Epithelial cell of esophagus (primary cell): ENCODE measurements around the gene NMRK1.

ENCODE experiments used
- DNase-seq: peaks from one replicate; pipeline ENCODE4 v3.0.0; 2010; ENCODE audit warnings: low read depth
- H3K4me3 ChIP-seq: 2 replicates; pipeline ENCODE4 v1.5.1; 2011; ENCODE audit warnings: mild to moderate bottlenecking, low read length, control low read depth
- TF ChIP-seq, protein P1 (sequence below): IDR thresholded peaks from 2 replicates; pipeline ENCODE4 v1.5.1; 2011; ENCODE audit warnings: low read depth, mild to moderate bottlenecking, low read length, control low read depth, inconsistent platforms; ENCODE audit not compliant: insufficient read depth; ENCODE audit errors: missing control alignments

The NMRK1 gene

DNA sequence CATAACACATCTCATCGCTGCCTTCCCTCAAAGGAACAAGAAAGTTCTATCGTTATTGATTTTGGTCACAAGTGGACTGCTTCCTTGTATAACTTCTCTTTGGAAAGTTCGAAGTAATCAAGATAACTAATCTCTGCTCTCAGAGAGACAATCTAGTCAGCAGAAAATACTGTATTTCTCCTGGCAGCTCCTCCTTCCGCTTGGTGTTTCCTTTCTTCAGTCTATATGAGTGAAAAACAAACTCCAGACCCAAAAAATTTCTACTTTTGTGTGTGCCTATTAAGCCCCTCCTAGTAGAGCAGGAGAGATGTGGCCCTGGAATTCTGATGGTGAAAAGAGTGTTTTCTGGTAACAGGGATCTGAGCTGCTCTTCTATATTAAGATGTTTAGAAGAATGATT is 24.8 kb upstream of the NMRK1 start:
- DNase-seq, result no peak
- TF ChIP-seq, protein P1, sequence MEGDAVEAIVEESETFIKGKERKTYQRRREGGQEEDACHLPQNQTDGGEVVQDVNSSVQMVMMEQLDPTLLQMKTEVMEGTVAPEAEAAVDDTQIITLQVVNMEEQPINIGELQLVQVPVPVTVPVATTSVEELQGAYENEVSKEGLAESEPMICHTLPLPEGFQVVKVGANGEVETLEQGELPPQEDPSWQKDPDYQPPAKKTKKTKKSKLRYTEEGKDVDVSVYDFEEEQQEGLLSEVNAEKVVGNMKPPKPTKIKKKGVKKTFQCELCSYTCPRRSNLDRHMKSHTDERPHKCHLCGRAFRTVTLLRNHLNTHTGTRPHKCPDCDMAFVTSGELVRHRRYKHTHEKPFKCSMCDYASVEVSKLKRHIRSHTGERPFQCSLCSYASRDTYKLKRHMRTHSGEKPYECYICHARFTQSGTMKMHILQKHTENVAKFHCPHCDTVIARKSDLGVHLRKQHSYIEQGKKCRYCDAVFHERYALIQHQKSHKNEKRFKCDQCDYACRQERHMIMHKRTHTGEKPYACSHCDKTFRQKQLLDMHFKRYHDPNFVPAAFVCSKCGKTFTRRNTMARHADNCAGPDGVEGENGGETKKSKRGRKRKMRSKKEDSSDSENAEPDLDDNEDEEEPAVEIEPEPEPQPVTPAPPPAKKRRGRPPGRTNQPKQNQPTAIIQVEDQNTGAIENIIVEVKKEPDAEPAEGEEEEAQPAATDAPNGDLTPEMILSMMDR, result no peak
- no peak overlapping the region for H3K4me3 ChIP-seq

DNA sequence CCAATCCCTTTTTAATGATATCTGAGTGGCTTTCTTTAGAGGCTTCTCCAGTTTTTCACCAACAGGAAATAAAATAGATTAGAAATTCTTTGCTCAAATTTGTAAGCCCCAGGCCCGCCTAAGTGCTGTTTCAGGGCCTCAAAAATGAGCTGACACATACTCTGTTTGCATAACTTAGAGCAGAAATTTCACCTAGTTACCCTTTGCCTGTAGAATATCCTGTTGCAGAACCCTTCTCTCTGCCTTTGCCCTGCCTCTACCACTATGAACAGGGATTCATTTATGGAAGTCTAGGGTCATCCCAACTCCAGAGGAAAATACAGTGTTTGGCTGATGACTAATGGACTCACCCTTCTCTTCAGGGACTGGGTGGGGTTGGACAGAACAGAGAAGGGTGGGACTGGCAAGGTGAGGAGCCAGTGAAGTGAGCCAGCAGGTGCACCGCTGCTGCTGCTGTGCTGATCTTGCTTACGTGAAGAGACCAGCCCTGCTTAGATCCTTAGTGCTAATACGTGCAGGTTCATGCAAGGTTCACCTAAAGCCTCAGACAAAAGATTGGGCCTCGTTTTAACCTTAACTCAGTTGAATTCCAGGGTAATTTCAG is 23.2 kb upstream of the NMRK1 start:
- no peak overlapping the region for H3K4me3 ChIP-seq
- TF ChIP-seq, protein P1, result no peak
- DNase-seq, result peak; percentile 87

DNA sequence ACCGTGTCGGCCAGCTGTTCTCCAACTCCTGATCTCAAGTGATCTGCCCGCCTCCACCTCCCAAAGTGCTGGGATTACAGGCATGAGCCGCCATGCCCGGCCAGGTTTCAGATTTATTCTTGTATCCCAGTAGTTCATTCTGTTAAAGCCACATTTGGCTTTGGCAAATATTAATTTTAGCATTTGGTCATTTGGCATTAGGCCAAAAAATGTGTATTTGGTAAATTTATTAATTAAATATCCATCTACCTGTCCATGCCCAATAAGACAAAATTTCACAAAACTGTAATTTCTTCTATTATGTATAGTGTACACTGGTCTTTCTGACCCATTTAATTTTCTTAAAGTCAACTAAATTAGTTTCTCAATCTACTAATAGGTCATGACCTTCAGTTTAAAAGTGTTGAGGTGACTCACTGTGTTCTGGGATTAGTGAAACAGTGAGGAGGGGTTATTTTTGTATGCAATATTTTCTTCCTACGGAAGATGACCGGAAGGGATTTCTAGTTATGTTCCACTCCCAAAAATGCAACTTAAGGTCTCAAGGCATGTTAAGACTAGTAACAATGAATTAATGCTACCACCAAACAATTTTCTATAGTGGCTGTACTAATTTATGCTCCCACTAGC is 21.4 kb upstream of the NMRK1 start:
- DNase-seq, result peak; percentile 15
- TF ChIP-seq, protein P1, result no peak
- H3K4me3 ChIP-seq, result no peak overlapping the region

DNA sequence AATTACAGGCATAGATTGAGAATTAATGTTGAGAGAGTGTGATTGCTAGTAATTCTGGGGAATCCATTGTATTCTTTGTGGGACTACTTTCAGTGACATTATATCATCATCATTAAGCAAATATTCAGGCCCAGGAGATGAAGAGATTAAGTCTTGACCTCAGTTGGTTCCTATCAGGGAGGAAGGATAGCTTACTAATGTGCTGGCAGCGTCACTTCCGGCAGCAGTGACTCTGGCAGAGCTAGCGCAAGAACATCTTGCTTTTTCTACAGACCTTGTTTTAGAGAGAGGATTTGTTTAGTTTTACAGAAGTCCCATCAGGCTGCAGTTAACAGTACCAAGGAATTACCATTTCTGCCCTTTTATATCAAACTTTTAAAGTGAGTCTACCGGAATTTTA is 20.6 kb upstream of the NMRK1 start:
- no peak overlapping the region for H3K4me3 ChIP-seq
- DNase-seq, result no peak
- TF ChIP-seq, protein P1, result no peak

DNA sequence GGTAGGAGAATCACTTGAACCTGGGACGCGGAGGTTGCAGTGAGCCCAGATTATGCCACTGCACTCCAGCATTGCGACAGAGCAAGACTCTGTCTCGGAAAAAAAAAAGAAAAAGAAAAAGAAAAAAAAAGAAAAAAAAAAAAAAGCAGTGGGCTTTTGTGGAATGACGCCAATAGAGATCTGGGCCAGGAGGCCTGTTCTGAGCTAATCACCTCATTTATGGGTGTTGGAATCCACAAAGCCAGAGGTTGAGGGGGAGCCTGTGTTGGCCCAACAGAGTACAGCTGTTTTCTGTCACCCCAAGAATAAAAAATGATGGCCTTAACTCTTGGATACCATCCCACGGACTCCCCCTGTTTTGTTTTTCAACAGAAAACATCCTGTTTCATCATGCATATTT is 18.9 kb upstream of the NMRK1 start:
- TF ChIP-seq, protein P1, result no peak
- DNase-seq, result no peak
- H3K4me3 ChIP-seq, result no peak overlapping the region

DNA sequence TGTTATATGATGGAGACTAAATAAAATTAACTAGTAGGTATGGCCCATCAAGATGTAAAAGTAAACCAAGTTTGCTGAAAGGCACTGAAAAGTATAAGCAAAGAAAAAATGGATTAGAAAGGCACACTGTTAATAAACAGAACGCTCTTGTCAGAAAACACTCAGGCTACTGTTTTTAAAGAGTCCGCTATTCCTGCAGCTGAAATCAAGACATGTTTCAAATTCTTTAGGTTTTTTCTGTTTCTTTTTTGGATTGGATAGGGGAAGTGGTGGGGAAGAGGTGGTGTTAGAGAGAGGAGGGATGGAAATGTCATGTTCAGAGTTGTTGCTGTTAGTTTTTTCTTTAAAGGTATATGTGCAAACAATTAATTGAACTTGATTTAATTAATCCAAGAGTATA is 17.9 kb upstream of the NMRK1 start:
- DNase-seq, result no peak
- H3K4me3 ChIP-seq, result no peak overlapping the region

DNA sequence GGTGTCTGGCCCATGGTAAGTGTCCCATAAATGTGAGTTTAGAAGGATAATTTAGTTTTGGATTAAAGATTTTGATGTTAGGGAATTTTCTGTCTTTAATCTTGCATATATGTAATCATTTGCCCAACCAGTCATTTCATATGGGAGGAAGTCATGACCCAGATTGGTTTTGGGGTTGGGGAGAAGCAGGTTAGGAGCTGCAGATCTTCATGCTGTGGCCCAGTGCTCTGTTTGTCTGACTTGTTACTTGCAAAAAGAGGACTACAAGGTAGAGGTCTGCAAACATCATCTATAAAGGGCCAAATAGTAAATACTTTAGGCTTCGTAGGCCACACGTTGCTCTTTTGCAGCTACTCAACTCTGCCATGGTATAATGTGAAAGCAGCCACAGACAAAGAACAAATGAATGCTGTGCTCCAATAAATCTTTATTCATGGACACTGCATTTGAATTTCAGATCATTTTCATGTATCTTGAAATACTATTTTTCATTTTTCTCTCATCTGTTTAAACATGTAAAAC is 17.1 kb upstream of the NMRK1 start:
- DNase-seq, result no peak

More for the DNA sequence above, 17.9 kb upstream of the NMRK1 start:
- TF ChIP-seq, protein P1, result no peak

More for the DNA sequence above, 17.1 kb upstream of the NMRK1 start:
- H3K4me3 ChIP-seq, result no peak overlapping the region
- TF ChIP-seq, protein P1, result no peak
